OCI-M1 (cell line): ENCODE data around the gene RPP21.
"Not testable (repeated sequence)": the region's sequence is repeated elsewhere in the genome, so short reads cannot be mapped to it uniquely, and the experiment has no call there.

Experiments
- DNase-seq: peaks from one replicate; lab custom pipeline; 2025; lab: John Stamatoyannopoulos, UW

RPP21 gene

GRCh38 chr6:30329331-30329730 lies 15.6 kb upstream of the RPP21 start:
- DNase-seq, result no peak

- no peak for DNase-seq
These were observed 13.0 kb upstream of the RPP21 start for GRCh38 chr6:30331981-30332380.

GRCh38 chr6:30334075-30334783 lies 10.7 kb upstream of the RPP21 start:
- DNase-seq, result no peak

GRCh38 chr6:30340589-30341054 lies 4.3 kb upstream of the RPP21 start:
- DNase-seq, result no peak

- DNase-seq, result no peak
These were observed 3.7 kb upstream of the RPP21 start for GRCh38 chr6:30341218-30341617.

- no peak for DNase-seq
These were observed 3.2 kb upstream of the RPP21 start for GRCh38 chr6:30341728-30342127.

- DNase-seq, result peak; percentile 23
These were observed 627 bp upstream of the RPP21 start for GRCh38 chr6:30344191-30344867.

- DNase-seq, result peak; percentile 17
These were observed 896 bp downstream of the RPP21 start for GRCh38 chr6:30345852-30346251.

GRCh38 chr6:30348957-30349356 lies 4.0 kb downstream of the RPP21 start:
- peak; percentile 36 for DNase-seq

- DNase-seq, result peak; percentile 36
These were observed 4.6 kb downstream of the RPP21 start for GRCh38 chr6:30349421-30350177.

- peak; percentile 38 for DNase-seq
These were observed 5.6 kb downstream of the RPP21 start for GRCh38 chr6:30350524-30350923.

- no peak for DNase-seq
These were observed 7.6 kb downstream of the RPP21 start for GRCh38 chr6:30352550-30352949.

- no peak for DNase-seq
These were observed 10.3 kb downstream of the RPP21 start for GRCh38 chr6:30355281-30355680.

GRCh38 chr6:30356536-30356935 lies 11.6 kb downstream of the RPP21 start:
- DNase-seq, result no peak

GRCh38 chr6:30357678-30358540 lies 13.0 kb downstream of the RPP21 start:
- peak; percentile 72 for DNase-seq

GRCh38 chr6:30359276-30359675 lies 14.3 kb downstream of the RPP21 start:
- no peak for DNase-seq

GRCh38 chr6:30360139-30360538 lies 15.2 kb downstream of the RPP21 start:
- DNase-seq, result no peak

- DNase-seq, result no peak
These were observed 16.7 kb downstream of the RPP21 start for GRCh38 chr6:30361661-30362060.

GRCh38 chr6:30363459-30363858 lies 18.5 kb downstream of the RPP21 start:
- no peak for DNase-seq

GRCh38 chr6:30364591-30364990 lies 19.6 kb downstream of the RPP21 start:
- peak; percentile 16 for DNase-seq

GRCh38 chr6:30369280-30369679 lies 24.3 kb downstream of the RPP21 start:
- not testable (repeated sequence) for DNase-seq
